DND-41 (cell line): ENCODE results near the gene ZSWIM6.

Experiments
- EZH2 ChIP-seq: IDR thresholded peaks from 3 replicates; pipeline ENCODE4 v1.6.1; 2012; ENCODE audit warnings: borderline replicate concordance, low read depth, mild to moderate bottlenecking, moderate library complexity, low read length, inconsistent platforms; ENCODE audit not compliant: severe bottlenecking
- TF ChIP-seq, protein P1 (sequence below): IDR thresholded peaks from 2 replicates; pipeline ENCODE4 v1.5.1; 2012; ENCODE audit warnings: borderline replicate concordance, low read length, moderate library complexity, mild to moderate bottlenecking; ENCODE audit not compliant: poor library complexity, severe bottlenecking; ENCODE audit errors: extremely low read depth

DNA sequence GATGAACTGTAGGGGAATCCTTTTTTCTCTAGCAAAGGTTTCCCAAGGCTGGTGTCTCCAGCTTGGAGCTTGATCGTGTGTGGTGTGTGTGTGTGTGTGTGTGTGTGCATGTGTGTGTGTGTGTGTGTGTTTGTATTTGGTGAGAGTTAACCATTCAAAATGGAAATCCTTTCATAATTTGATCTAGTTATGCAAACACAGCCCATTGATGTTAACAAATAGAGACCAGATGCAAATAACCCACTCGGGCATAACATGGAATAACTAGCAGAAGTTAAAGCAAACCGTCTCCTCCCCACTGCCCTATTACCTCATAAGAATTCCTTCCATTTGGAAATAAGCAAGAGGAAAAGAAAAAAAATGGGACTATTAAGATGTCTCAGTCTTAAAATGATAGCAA is 24.9 kb upstream of the ZSWIM6 start:
- TF ChIP-seq EZH2: no peak
- TF ChIP-seq, protein P1, sequence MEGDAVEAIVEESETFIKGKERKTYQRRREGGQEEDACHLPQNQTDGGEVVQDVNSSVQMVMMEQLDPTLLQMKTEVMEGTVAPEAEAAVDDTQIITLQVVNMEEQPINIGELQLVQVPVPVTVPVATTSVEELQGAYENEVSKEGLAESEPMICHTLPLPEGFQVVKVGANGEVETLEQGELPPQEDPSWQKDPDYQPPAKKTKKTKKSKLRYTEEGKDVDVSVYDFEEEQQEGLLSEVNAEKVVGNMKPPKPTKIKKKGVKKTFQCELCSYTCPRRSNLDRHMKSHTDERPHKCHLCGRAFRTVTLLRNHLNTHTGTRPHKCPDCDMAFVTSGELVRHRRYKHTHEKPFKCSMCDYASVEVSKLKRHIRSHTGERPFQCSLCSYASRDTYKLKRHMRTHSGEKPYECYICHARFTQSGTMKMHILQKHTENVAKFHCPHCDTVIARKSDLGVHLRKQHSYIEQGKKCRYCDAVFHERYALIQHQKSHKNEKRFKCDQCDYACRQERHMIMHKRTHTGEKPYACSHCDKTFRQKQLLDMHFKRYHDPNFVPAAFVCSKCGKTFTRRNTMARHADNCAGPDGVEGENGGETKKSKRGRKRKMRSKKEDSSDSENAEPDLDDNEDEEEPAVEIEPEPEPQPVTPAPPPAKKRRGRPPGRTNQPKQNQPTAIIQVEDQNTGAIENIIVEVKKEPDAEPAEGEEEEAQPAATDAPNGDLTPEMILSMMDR: no peak
